ENCODE results near the gene LCK. TPM values are rescaled to one million over a fixed set of nuclear protein-coding genes. Genes with fewer than 3 reads are reported as not detected.

The LCK gene
- total RNA-seq, 1 donor from 2014 or later, result not detected

GRCh38 chr1:32263744-32264143 is 12.7 kb downstream of the LCK start:
- DNase-seq (ENCODE audit: extremely low spot score, unreplicated experiment), result no peak
- H3K4me3 Mint-ChIP-seq, result no peak overlapping the region
- H3K9me3 Mint-ChIP-seq, result no peaks in the 10 kb centered on the region
- H3K4me1 Mint-ChIP-seq (ENCODE audit: unreplicated experiment), result no peaks in the 10 kb centered on the region
- no peak overlapping the region for H3K27ac Mint-ChIP-seq
- H3K27me3 Mint-ChIP-seq, result no peaks in the 10 kb centered on the region
- H3K36me3 Mint-ChIP-seq, result no peaks in the 10 kb centered on the region
- no peak for TF ChIP-seq CTCF (conservative IDR thresholded peaks at IDR 0.05)

- no peaks in the 10 kb centered on the region for H3K9me3 Mint-ChIP-seq
- H3K27ac Mint-ChIP-seq, result no peak overlapping the region
- no peak overlapping the region for H3K4me3 Mint-ChIP-seq
- H3K36me3 Mint-ChIP-seq, result no peaks in the 10 kb centered on the region
- no peak for DNase-seq (ENCODE audit: extremely low spot score, unreplicated experiment)
- H3K27me3 Mint-ChIP-seq, result no peaks in the 10 kb centered on the region
- no peaks in the 10 kb centered on the region for H3K4me1 Mint-ChIP-seq (ENCODE audit: unreplicated experiment)
- no peak for TF ChIP-seq CTCF (conservative IDR thresholded peaks at IDR 0.05)
These were observed 14.8 kb downstream of the LCK start for GRCh38 chr1:32265846-32266245.

- H3K27ac Mint-ChIP-seq, result no peak overlapping the region
- no peaks in the 10 kb centered on the region for H3K4me1 Mint-ChIP-seq (ENCODE audit: unreplicated experiment)
These were observed 16.0 kb downstream of the LCK start for GRCh38 chr1:32266921-32267591.

GRCh38 chr1:32269744-32270143 is 18.7 kb downstream of the LCK start:
- no peaks in the 10 kb centered on the region for H3K9me3 Mint-ChIP-seq
- H3K4me1 Mint-ChIP-seq (ENCODE audit: unreplicated experiment), result peaks cover 18% of the 10 kb centered on the region
- no peaks in the 10 kb centered on the region for H3K36me3 Mint-ChIP-seq
- peaks cover 9% of the 10 kb centered on the region for H3K27me3 Mint-ChIP-seq
- TF ChIP-seq CTCF (conservative IDR thresholded peaks at IDR 0.05), result no peak
- no peak overlapping the region for H3K4me3 Mint-ChIP-seq
- no peak for DNase-seq (ENCODE audit: extremely low spot score, unreplicated experiment)
- H3K27ac Mint-ChIP-seq, result no peak overlapping the region

More at GRCh38 chr1:32266921-32267591, 16.0 kb downstream of the LCK start:
- H3K4me3 Mint-ChIP-seq, result no peak overlapping the region
- no peaks in the 10 kb centered on the region for H3K9me3 Mint-ChIP-seq
- no peaks in the 10 kb centered on the region for H3K36me3 Mint-ChIP-seq
- no peaks in the 10 kb centered on the region for H3K27me3 Mint-ChIP-seq
- TF ChIP-seq CTCF (conservative IDR thresholded peaks at IDR 0.05), result no peak
- DNase-seq (ENCODE audit: extremely low spot score, unreplicated experiment), result no peak

- Mint-ChIP-seq H3K36me3 (no peaks in the 10 kb centered on the region), H3K9me3 (no peaks in the 10 kb centered on the region), H3K4me3 (no peak overlapping the region), H3K4me1 (ENCODE audit: unreplicated experiment) (peaks cover 19% of the 10 kb centered on the region), H3K27me3 (peaks cover 13% of the 10 kb centered on the region), H3K27ac (peak overlapping the region; percentile 55)
- no peak for TF ChIP-seq CTCF (conservative IDR thresholded peaks at IDR 0.05)
- DNase-seq (ENCODE audit: extremely low spot score, unreplicated experiment), result no peak
These were observed 21.7 kb downstream of the LCK start for GRCh38 chr1:32272557-32273390.
